ENCODE measurements around the gene ZMIZ1. TPM values are rescaled to one million over a fixed set of nuclear protein-coding genes. Genes with fewer than 3 reads are reported as not detected.

ZMIZ1 gene
- polyA plus RNA-seq, 1 donor from 2014 or later: 26.8 TPM

- H2AFZ ChIP-seq (ENCODE audit: low read depth, low read length): no peak overlapping the region
- H3K9me3 ChIP-seq (ENCODE audit: low read length): no peaks in the 10 kb centered on the region
- no peak overlapping the region for H3K4me2 ChIP-seq (ENCODE audit: low read length)
- H3K9me2 ChIP-seq (ENCODE audit: insufficient read depth, low read length): no peaks in the 10 kb centered on the region
- no peak for TF ChIP-seq SMC3 (conservative IDR thresholded peaks at IDR 0.05; ENCODE audit: poor library complexity)
- no peak for TF ChIP-seq EZH2 (IDR thresholded peaks at IDR 0.05; ENCODE audit: borderline replicate concordance, insufficient read depth, low read length, poor library complexity, severe bottlenecking)
- TF ChIP-seq EP300 (conservative IDR thresholded peaks at IDR 0.05; ENCODE audit: poor library complexity, severe bottlenecking): no peak
- no peak for TF ChIP-seq POLR2AphosphoS5 (IDR thresholded peaks at IDR 0.05)
- no peak for TF ChIP-seq CTCF (IDR thresholded peaks at IDR 0.05; ENCODE audit: poor library complexity, severe bottlenecking)
- TF ChIP-seq RAD21 (conservative IDR thresholded peaks at IDR 0.05): no peak
- no peak for TF ChIP-seq TAF1 (IDR thresholded peaks at IDR 0.05; ENCODE audit: low read depth)
- no peak for TF ChIP-seq MXI1 (conservative IDR thresholded peaks at IDR 0.05; ENCODE audit: poor library complexity, severe bottlenecking)
- no peak for TF ChIP-seq REST (IDR thresholded peaks at IDR 0.05; ENCODE audit: borderline replicate concordance)
- H3K9ac ChIP-seq (ENCODE audit: low read length): no peak overlapping the region
- H3K79me2 ChIP-seq (replicated peaks; ENCODE audit: insufficient read depth, low read length): no peaks in the 10 kb centered on the region
- no peaks in the 10 kb centered on the region for H3F3A ChIP-seq (ENCODE audit: insufficient read depth, low read length, poor library complexity, severe bottlenecking)
- no peak overlapping the region for H3K4me3 ChIP-seq (ENCODE audit: low read length)
- no peaks in the 10 kb centered on the region for H3K36me3 ChIP-seq (ENCODE audit: insufficient read depth, low read length)
- no peaks in the 10 kb centered on the region for H4K20me1 ChIP-seq (ENCODE audit: insufficient read depth)
- H3K27ac ChIP-seq (ENCODE audit: low read length): no peak overlapping the region
- no peaks in the 10 kb centered on the region for H3K27me3 ChIP-seq (ENCODE audit: insufficient read depth, low read depth, low read length)
These were observed 38.1 kb upstream of the ZMIZ1 start for GRCh38 chr10:79030705-79031104.

- H3K27me3 ChIP-seq (ENCODE audit: insufficient read depth, low read depth, low read length): no peaks in the 10 kb centered on the region
- H3F3A ChIP-seq (ENCODE audit: insufficient read depth, low read length, poor library complexity, severe bottlenecking): no peaks in the 10 kb centered on the region
- H3K79me2 ChIP-seq (replicated peaks; ENCODE audit: insufficient read depth, low read length): no peaks in the 10 kb centered on the region
- H4K20me1 ChIP-seq (ENCODE audit: insufficient read depth): no peaks in the 10 kb centered on the region
- no peak overlapping the region for H3K4me2 ChIP-seq (ENCODE audit: low read length)
- H3K9me3 ChIP-seq (ENCODE audit: low read length): no peaks in the 10 kb centered on the region
- H2AFZ ChIP-seq (ENCODE audit: low read depth, low read length): no peak overlapping the region
- H3K9ac ChIP-seq (ENCODE audit: low read length): no peak overlapping the region
- H3K27ac ChIP-seq (ENCODE audit: low read length): no peak overlapping the region
- H3K4me3 ChIP-seq (ENCODE audit: low read length): no peak overlapping the region
- TF ChIP-seq REST (IDR thresholded peaks at IDR 0.05; ENCODE audit: borderline replicate concordance) (no peak), SMC3 (conservative IDR thresholded peaks at IDR 0.05; ENCODE audit: poor library complexity) (no peak), TAF1 (IDR thresholded peaks at IDR 0.05; ENCODE audit: low read depth) (no peak), POLR2AphosphoS5 (IDR thresholded peaks at IDR 0.05) (no peak), EZH2 (IDR thresholded peaks at IDR 0.05; ENCODE audit: borderline replicate concordance, insufficient read depth, low read length, poor library complexity, severe bottlenecking) (no peak), CTCF (IDR thresholded peaks at IDR 0.05; ENCODE audit: poor library complexity, severe bottlenecking) (no peak), EP300 (conservative IDR thresholded peaks at IDR 0.05; ENCODE audit: poor library complexity, severe bottlenecking) (no peak), MXI1 (conservative IDR thresholded peaks at IDR 0.05; ENCODE audit: poor library complexity, severe bottlenecking) (no peak)
- no peaks in the 10 kb centered on the region for H3K9me2 ChIP-seq (ENCODE audit: insufficient read depth, low read length)
- no peaks in the 10 kb centered on the region for H3K36me3 ChIP-seq (ENCODE audit: insufficient read depth, low read length)
These were observed 37.0 kb upstream of the ZMIZ1 start for GRCh38 chr10:79031723-79032122.
